Omental fat pad (tissue), 4 donors: ENCODE data around the gene LHPP. TPM values are rescaled to one million over a fixed set of nuclear protein-coding genes. Genes with fewer than 3 reads are reported as not detected.

Source experiments
- ATAC-seq: fragments of 150-250 bp; one replicate; pipeline ENCODE4 v1.9.1; 2016; ENCODE audit warnings: mild to moderate bottlenecking, moderate library complexity; ENCODE audit not compliant: low FRiP score
- DNase-seq: peaks from one replicate; pipeline ENCODE4 v3.0.0-alpha.2; 2019; ENCODE audit warnings: low spot score
- total RNA-seq, 4 donors: library from RNA; depleted of rRNA; stranded (reverse); fragments of >200 nt; gene quantifications; one replicate each; pipeline ENCODE4 v1.1.0, GENCODE V29; 2016
- TF ChIP-seq, protein P1 (sequence below), 3 donors: fragments of 450-650 bp; IDR thresholded peaks; one replicate each; pipeline ENCODE4 v1.5.1; 2016 to 2017; ENCODE audit warnings: antibody characterized with exemption in 3 of 3, mild to moderate bottlenecking in 3 of 3, moderate library complexity in 2 of 3

Gene LHPP
- total RNA-seq, 4 donors from 2014 or later = 10.1 to 16.2 (median 13.7) TPM

DNA sequence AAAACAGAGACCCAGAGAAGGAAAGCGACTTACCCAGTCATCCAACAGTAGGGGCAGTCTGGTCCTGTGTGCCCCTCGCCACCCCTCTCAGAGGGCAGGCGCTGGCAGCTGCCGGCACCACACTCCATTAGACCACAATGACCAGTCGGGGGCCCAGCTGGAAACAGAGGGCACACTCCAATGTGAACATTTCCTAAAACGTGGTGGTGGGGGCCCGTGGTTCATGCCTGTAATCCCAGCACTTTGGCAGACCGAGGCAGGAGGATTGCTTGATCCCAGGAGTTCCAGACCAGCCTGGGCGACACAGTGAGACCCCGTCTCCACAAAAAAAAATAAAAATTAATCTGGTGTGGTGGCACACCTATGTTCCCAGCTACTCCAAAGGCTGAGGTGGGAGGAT lies 42.0 kb upstream of the LHPP start:
- DNase-seq = no peak
- no peak for ATAC-seq
- TF ChIP-seq, protein P1, sequence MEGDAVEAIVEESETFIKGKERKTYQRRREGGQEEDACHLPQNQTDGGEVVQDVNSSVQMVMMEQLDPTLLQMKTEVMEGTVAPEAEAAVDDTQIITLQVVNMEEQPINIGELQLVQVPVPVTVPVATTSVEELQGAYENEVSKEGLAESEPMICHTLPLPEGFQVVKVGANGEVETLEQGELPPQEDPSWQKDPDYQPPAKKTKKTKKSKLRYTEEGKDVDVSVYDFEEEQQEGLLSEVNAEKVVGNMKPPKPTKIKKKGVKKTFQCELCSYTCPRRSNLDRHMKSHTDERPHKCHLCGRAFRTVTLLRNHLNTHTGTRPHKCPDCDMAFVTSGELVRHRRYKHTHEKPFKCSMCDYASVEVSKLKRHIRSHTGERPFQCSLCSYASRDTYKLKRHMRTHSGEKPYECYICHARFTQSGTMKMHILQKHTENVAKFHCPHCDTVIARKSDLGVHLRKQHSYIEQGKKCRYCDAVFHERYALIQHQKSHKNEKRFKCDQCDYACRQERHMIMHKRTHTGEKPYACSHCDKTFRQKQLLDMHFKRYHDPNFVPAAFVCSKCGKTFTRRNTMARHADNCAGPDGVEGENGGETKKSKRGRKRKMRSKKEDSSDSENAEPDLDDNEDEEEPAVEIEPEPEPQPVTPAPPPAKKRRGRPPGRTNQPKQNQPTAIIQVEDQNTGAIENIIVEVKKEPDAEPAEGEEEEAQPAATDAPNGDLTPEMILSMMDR (IDR thresholded peaks at IDR 0.05) = no peak

DNA sequence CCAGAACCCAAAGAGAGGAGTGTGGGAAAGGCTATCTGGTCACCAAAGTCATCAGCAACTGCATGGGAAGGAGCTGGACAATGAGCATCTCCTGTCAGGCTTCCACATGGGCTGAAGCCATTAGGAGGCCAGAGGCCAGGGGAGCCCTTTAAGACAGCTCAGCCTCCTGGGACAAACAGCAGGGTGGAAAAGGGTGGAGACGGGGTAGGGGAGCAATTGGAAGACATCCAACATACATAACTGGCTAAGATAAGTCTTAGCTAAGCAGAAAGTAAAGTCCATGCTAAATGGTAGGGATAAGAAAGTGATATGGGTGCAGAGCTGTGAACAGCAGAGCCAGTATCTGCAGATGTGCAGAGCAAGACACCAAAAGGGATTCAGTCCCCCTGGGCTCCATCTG lies 41.4 kb upstream of the LHPP start:
- no peak for ATAC-seq
- TF ChIP-seq, protein P1 (IDR thresholded peaks at IDR 0.05) = no peak
- DNase-seq = no peak

DNA sequence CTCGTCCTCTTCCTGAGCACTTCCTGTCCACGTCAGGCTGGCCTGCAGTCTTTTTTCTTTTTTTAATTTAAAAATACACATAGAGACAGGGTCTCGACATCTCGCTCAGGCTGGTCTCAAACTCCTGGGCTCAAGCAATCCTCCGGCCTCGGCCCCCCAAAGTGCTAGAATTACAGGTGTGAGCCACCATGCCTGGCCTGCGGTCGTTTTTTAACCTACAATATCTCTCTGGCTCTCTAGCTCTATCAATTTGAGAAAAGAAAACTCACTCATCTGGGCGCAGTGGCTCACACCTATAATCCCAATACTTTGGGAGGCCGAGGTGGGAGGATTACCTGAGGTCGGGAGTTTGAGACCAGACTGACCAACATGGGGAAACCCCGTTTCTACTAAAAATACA lies 38.9 kb upstream of the LHPP start:
- no peak for DNase-seq
- TF ChIP-seq, protein P1 (IDR thresholded peaks at IDR 0.05) = no peak

DNA sequence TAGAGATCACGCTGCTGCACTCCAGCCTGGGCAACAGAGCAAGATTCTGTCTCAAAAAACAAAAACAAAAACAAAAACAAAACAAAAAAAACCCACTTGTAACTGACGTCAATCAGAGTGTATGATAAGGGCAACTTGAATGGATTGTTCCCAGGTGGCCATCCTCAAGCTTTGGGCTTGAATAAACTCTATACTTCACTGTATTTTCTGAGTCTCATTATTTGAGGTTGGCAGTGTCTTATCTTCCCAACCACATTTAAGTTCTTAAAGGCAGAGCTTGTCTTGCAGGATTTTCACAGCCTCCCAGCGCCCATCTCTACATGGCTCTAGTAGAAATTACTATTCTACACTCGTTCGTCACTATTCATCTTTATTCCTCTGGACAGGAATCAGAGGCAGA lies 37.8 kb upstream of the LHPP start:
- ATAC-seq (no peak), DNase-seq (no peak)
- TF ChIP-seq, protein P1 (IDR thresholded peaks at IDR 0.05) = no peak

More for the DNA sequence above, 38.9 kb upstream of the LHPP start:
- no peak for ATAC-seq

DNA sequence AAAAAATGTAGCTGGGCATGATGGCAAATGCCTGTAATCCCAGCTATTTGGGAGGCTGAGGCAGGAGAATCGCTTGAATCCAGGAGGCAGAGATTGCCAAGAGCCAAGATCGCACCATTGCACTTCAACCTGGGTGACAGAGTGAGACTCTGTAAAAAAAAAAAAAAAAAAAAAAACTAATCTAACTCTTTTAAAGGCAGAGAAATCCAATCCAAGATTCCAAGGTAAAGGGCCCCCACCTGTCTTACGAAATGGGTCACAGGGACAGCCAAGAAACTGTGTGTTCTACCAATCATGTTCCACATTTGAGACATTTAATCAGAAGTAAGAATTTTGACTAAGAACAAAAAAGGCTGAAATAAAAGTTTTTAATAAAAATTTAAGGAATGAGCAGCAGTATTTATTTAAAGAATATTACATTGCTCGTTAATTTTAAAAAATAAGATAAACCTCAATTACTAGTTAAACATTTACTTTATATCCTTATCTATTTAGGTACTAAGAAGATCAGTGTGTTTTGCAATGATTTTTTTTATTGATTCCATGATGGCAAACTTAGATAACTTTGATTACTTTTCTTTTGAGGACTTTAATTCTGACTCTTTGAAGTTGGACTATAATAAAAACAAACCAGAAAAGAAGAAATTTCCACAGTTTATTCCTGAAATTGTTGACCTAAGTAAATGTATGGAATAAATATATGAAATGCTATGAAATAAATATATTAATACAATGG lies 36.2 kb upstream of the LHPP start:
- ATAC-seq (no peak), DNase-seq (no peak)
- TF ChIP-seq, protein P1 (IDR thresholded peaks at IDR 0.05) = no peak

DNA sequence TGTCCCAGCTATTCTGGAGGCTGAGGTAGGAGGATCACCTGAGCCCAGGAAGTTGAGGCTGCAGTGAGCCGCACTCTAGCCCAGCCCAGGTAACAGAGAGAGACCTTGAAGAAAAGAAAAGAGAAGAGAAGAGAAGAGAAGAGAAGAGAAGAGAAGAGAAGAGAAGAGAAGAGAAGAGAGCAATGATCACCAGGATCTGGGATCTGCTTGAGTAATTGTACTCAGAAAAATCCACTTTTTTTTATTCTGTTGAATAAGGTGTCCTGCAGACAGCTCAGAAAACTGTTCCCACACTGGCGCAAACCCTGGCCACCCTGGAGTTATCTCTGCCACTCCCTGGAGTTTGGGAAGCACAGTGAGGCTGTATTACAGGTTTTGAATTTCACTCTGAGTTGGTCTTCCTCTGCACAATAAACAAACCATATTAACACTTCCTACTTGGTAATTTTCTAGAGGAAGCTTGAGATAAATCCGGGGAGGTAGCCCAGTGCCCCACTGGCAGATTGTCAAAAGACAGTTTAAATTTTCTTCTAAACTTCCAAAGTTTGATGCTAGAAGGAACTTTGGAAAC lies 33.3 kb upstream of the LHPP start:
- DNase-seq = no peak
- no peak for ATAC-seq
- TF ChIP-seq, protein P1 (IDR thresholded peaks at IDR 0.05) = no peak

DNA sequence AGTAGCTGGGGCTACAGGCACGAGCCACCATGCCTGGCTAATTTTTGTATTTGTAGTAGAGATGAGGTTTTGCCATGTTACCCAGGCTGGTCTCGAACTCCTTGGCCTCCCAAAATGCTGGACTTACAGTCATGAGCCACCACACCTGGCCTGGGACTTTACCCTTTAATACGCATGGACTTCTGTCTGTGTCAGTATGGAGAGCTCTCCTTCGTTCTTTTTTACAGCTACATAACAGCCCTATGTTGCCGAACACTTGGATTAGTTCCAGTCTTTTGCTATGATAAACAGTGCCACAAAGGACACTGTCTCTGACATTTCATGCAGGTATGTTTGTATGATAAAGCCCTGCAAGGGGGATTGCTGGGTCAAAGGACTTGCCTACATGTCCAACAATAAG lies 32.0 kb upstream of the LHPP start:
- no peak for ATAC-seq
- TF ChIP-seq, protein P1 (IDR thresholded peaks at IDR 0.05) = no peak

More for the DNA sequence above, 32.0 kb upstream of the LHPP start:
- DNase-seq = no peak
